Measurements from ENCODE around the gene MRPL19. TPM values are rescaled to one million over a fixed set of nuclear protein-coding genes. Genes with fewer than 3 reads are reported as not detected.

MRPL19 gene
- total RNA-seq, 1 donor from 2014 or later: 166 TPM

- H3K27ac ChIP-seq: no peak overlapping the region
- no peaks in the 10 kb centered on the region for H3K9me3 ChIP-seq
- H3K27me3 ChIP-seq: no peaks in the 10 kb centered on the region
- no peak for TF ChIP-seq CTCF (IDR thresholded peaks at IDR 0.05)
- intact Hi-C loops (cut with DNase I): no loop called here
- no peak for DNase-seq (ENCODE audit: low spot score in 2 of 2)
- H3K36me3 ChIP-seq: peaks cover 28 to 64% of the 10 kb centered on the region in 2 donors
- H3K4me1 ChIP-seq: peaks cover 0 to under 1% of the 10 kb centered on the region in 2 donors
- H3K4me3 ChIP-seq: no peak overlapping the region
Observed at GRCh38 chr2:75703589-75704287, 57.2 kb downstream of the MRPL19 start.

- H3K4me1 ChIP-seq: peaks cover 0 to 11% of the 10 kb centered on the region in 2 donors
- no peak for DNase-seq (ENCODE audit: low spot score in 2 of 2)
- H3K27me3 ChIP-seq: no peaks in the 10 kb centered on the region
- H3K4me3 ChIP-seq: no peak overlapping the region
- intact Hi-C loops (cut with DNase I): no loop called here
- no peaks in the 10 kb centered on the region for H3K9me3 ChIP-seq
- no peak overlapping the region for H3K27ac ChIP-seq
- peaks cover 17 to 44% of the 10 kb centered on the region in 2 donors for H3K36me3 ChIP-seq
- no peak for TF ChIP-seq CTCF (IDR thresholded peaks at IDR 0.05)
Observed at GRCh38 chr2:75705921-75706320, 59.3 kb downstream of the MRPL19 start.

GRCh38 chr2:75707901-75708300, 61.3 kb downstream of the MRPL19 start:
- Histone ChIP-seq H3K4me1 (peaks cover 0 to 11% of the 10 kb centered on the region in 2 donors), H3K36me3 (peaks cover 6 to 28% of the 10 kb centered on the region in 2 donors), H3K4me3 (no peak overlapping the region), H3K27me3 (no peaks in the 10 kb centered on the region), H3K27ac (no peak overlapping the region), H3K9me3 (no peaks in the 10 kb centered on the region)
- no peak for DNase-seq (ENCODE audit: low spot score in 2 of 2)
- intact Hi-C loops (cut with DNase I): no loop called here
- no peak for TF ChIP-seq CTCF (IDR thresholded peaks at IDR 0.05)

- Histone ChIP-seq H3K36me3 (peaks cover 0 to 15% of the 10 kb centered on the region in 2 donors), H3K9me3 (no peaks in the 10 kb centered on the region), H3K4me3 (peak overlapping the region; percentile 77 to 84), H3K4me1 (peaks cover 0 to 11% of the 10 kb centered on the region in 2 donors), H3K27ac (no peak overlapping the region), H3K27me3 (no peaks in the 10 kb centered on the region)
- intact Hi-C loops (cut with DNase I): no loop called here
- no peak for TF ChIP-seq CTCF (IDR thresholded peaks at IDR 0.05)
- no peak for DNase-seq (ENCODE audit: low spot score in 2 of 2)
Observed at GRCh38 chr2:75709297-75709696, 62.7 kb downstream of the MRPL19 start.

GRCh38 chr2:75710220-75710576, 63.6 kb downstream of the MRPL19 start:
- H3K36me3 ChIP-seq: peaks cover 0 to 6% of the 10 kb centered on the region in 2 donors
- intact Hi-C loops (cut with DNase I): loop anchor here (5.0 kb wide), 1 partner anchor 63 kb away; the partner anchor contains the start of gene MRPL19
- H3K4me3 ChIP-seq: peak overlapping the region; percentile 77 to 84
- no peaks in the 10 kb centered on the region for H3K27me3 ChIP-seq
- no peaks in the 10 kb centered on the region for H3K9me3 ChIP-seq
- H3K27ac ChIP-seq: peak overlapping the region; percentile 86 to 93
- no peak for DNase-seq (ENCODE audit: low spot score in 2 of 2)
- H3K4me1 ChIP-seq: peaks cover 0 to 11% of the 10 kb centered on the region in 2 donors
- no peak for TF ChIP-seq CTCF (IDR thresholded peaks at IDR 0.05)
